HepG2 (cell line): ENCODE results near the gene DLX1. TPM values are rescaled to one million over a fixed set of nuclear protein-coding genes. Genes with fewer than 3 reads are reported as not detected.

Experiments used
- CAMTA2 ChIP-seq: sonication (generic); formaldehyde crosslinking; IDR thresholded peaks from 2 replicates; pipeline ENCODE4 v1.4.0; 2020; ENCODE audit warnings: mild to moderate bottlenecking, missing genetic modification reagents, borderline replicate concordance
- DNMT3B ChIP-seq: conservative IDR thresholded peaks from 2 replicates; pipeline ENCODE4 v1.6.1; 2016; ENCODE audit warnings: missing biosample characterization, control low read depth
- FOXA3 ChIP-seq: IDR thresholded peaks from 2 replicates; pipeline ENCODE4 v1.6.1; 2016; ENCODE audit warnings: missing genetic modification reagents, missing compliant biosample characterization
- GABPA ChIP-seq, 2 experiments: IDR thresholded peaks; 2 replicates each; pipeline ENCODE4 v1.6.1; 2011 to 2016; ENCODE audit warnings: low read depth in 2 of 2, low read length in 1 of 2, missing biosample characterization in 1 of 2, missing genetic modification characterization in 1 of 2
- MEIS1 ChIP-seq: sonication (generic); formaldehyde crosslinking; IDR thresholded peaks from 2 replicates; pipeline ENCODE4 v1.9.0; 2021; ENCODE audit warnings: mild to moderate bottlenecking, missing genetic modification reagents, moderate library complexity, borderline replicate concordance
- NCOA5 ChIP-seq: sonication (generic); formaldehyde crosslinking; IDR thresholded peaks from 2 replicates; pipeline ENCODE4 v1.4.0; 2020; ENCODE audit warnings: missing genetic modification reagents
- NFE2 ChIP-seq: sonication (generic); formaldehyde crosslinking; IDR thresholded peaks from 2 replicates; pipeline ENCODE4 v1.4.0; 2020; ENCODE audit warnings: missing genetic modification reagents
- TARDBP ChIP-seq: sonication (generic); formaldehyde crosslinking; IDR thresholded peaks from 2 replicates; pipeline ENCODE4 v1.8.0; 2022; ENCODE audit warnings: mild to moderate bottlenecking, missing genetic modification reagents
- U2AF2 ChIP-seq: fragments of 200-400 bp; formaldehyde crosslinking; IDR thresholded peaks from 2 replicates; pipeline ENCODE4 v1.6.1; 2017; ENCODE audit warnings: low read depth, mild to moderate bottlenecking, low read length
- ZNF274 ChIP-seq: sonication (generic); formaldehyde crosslinking; IDR thresholded peaks from 2 replicates; pipeline ENCODE4 v1.5.1; 2020; ENCODE audit warnings: mild to moderate bottlenecking, missing genetic modification reagents
- ZNF326 ChIP-seq: sonication (generic); formaldehyde crosslinking; IDR thresholded peaks from 2 replicates; pipeline ENCODE4 v1.4.0; 2020; ENCODE audit warnings: missing genetic modification reagents, borderline replicate concordance
- ZNF33A ChIP-seq: sonication (generic); formaldehyde crosslinking; IDR thresholded peaks from 2 replicates; pipeline ENCODE4 v1.5.1; 2020; ENCODE audit warnings: missing genetic modification reagents, mild to moderate bottlenecking, moderate library complexity, borderline replicate concordance
- ZNF451 ChIP-seq: sonication (generic); formaldehyde crosslinking; IDR thresholded peaks from 2 replicates; pipeline ENCODE4 v1.5.0; 2020; ENCODE audit warnings: mild to moderate bottlenecking, missing genetic modification reagents
- ZNF557 ChIP-seq: sonication (generic); formaldehyde crosslinking; IDR thresholded peaks from 2 replicates; pipeline ENCODE4 v1.4.0; 2020; ENCODE audit warnings: missing genetic modification reagents
- ZNF563 ChIP-seq: sonication (generic); formaldehyde crosslinking; IDR thresholded peaks from 2 replicates; pipeline ENCODE4 v1.8.0; 2022; ENCODE audit warnings: mild to moderate bottlenecking, moderate library complexity, missing genetic modification reagents
- ZNF564 ChIP-seq: sonication (generic); formaldehyde crosslinking; IDR thresholded peaks from 2 replicates; pipeline ENCODE4 v1.8.1; 2023; ENCODE audit warnings: mild to moderate bottlenecking, missing genetic modification reagents
- ZNF674 ChIP-seq: sonication (generic); formaldehyde crosslinking; IDR thresholded peaks from 2 replicates; pipeline ENCODE4 v1.5.0; 2020; ENCODE audit warnings: low read depth, mild to moderate bottlenecking, missing genetic modification reagents
- ZNF782 ChIP-seq: sonication (generic); formaldehyde crosslinking; IDR thresholded peaks from 2 replicates; pipeline ENCODE4 v1.4.0; 2020; ENCODE audit warnings: missing genetic modification reagents, mild to moderate bottlenecking, borderline replicate concordance
- ZSCAN29 ChIP-seq: sonication (generic); formaldehyde crosslinking; conservative IDR thresholded peaks from 2 replicates; pipeline ENCODE4 v1.4.0; 2020; ENCODE audit warnings: mild to moderate bottlenecking, missing genetic modification reagents
- polyA plus RNA-seq, 8 experiments: library from polyadenylated mRNA; depleted of rRNA in 3 of 8; stranded (reverse) in 7 of 8; unstranded in 1 of 8; fragments of >200 nt; fragmentation: Illumina TruSeq in 4 of 8; extraction: Trizol in 4 of 8; gene quantifications; 2 replicates each; pipeline versions ENCODE4 v1.2.1 to v1.2.3, GENCODE V29; 2011 to 2016; ENCODE audit warnings: low read depth in 4 of 8, missing spikeins in 1 of 8, mixed read lengths in 1 of 8; ENCODE audit not compliant: insufficient read depth in 1 of 8
- total RNA-seq, 5 experiments: library from RNA; depleted of rRNA; stranded (reverse); fragments of >200 nt; fragmentation: Illumina TruSeq; extraction: Trizol; gene quantifications; 2 replicates each; pipeline ENCODE4 v1.2.3, GENCODE V29; 2016; ENCODE audit warnings: low read depth in 1 of 5
- TF ChIP-seq, protein P1 (sequence below), 2 experiments: sonication (generic) in 1 of 2; formaldehyde crosslinking in 1 of 2; IDR thresholded peaks; 2 replicates each; pipeline versions ENCODE4 v1.4.0 to v1.6.1; 2018 to 2020; ENCODE audit warnings: missing genetic modification reagents in 2 of 2, borderline replicate concordance in 1 of 2, low read depth in 1 of 2, mild to moderate bottlenecking in 1 of 2, missing biosample characterization in 1 of 2
- TF ChIP-seq, protein P2 (sequence below), 2 experiments: fragments of 450-650 bp in 1 of 2; sonication (generic) in 1 of 2; formaldehyde crosslinking; IDR thresholded peaks; 2 replicates each; pipeline versions ENCODE4 v1.5.0 to v1.8.0; 2020 to 2022; ENCODE audit warnings: mild to moderate bottlenecking in 1 of 2, missing genetic modification reagents in 1 of 2
- TF ChIP-seq, protein P3 (sequence below): IDR thresholded peaks from 2 replicates; pipeline ENCODE4 v1.4.0; 2020; ENCODE audit warnings: mild to moderate bottlenecking, missing genetic modification reagents

Gene DLX1
- total and polyA plus RNA-seq, 2 of the 13 experiments (the other 11 are each of a cell fraction or from before 2014, with no cell fraction given) = 0.18 to 0.86 TPM

DNA sequence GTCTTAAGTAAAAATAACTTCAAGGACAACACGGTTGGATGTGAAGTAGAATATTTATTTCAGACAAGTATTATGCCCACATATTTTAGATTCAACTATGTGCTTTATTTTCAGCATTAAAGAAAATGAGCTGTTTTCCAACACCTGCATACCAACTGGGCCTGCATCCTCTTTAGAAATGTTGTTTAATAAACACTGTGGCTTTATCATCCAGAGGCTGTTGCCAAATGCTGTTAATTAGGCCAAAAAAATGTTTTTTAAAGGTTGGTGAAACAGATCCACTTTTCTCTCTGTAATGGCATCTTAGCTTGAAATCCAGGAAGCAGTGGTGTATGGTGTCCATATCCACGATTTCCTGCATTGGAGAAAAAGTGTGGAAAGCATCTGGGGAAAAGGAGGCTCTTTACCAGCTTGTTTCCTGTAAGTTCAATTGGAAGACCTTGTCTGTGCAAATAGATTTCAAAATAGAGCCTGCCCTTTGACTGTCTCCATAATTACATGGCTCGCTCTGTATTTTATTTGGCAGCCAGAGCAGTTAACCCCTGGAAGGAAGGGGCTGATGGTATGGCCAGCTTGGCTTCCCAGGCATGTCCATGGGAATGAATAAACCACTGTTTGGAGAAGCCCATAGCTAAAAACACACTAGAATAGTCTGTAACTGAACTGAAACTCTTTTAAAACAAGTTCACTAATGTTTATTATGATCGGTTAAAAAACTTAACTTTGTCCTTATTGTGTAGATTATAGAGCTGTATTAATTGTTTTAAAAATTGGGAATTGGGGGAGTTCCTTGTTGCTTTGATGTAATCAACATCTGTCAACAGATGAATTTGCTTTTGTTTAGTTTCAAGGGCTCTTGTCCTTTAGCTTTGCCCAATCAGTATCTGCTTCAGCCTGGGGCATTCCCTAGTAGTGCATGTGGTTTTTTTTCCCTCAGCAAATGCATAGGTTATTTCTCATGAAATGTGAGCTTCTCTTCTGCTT, 33.0 kb upstream of the DLX1 start (continued):
- TF ChIP-seq ZNF564 (CRISPR knock-in tag) (peak; percentile 62; the same call in 1 of the 2 replicates), ZNF33A (peak; percentile 41; the same call in 1 of the 2 replicates), NCOA5 (CRISPR knock-in tag) (no peak), FOXA3 (peak; percentile 92), GABPA (IDR thresholded peaks at IDR 0.05; ENCODE audit: low read depth, low read length) (no peak), GABPA (CRISPR knock-in tag; IDR thresholded peaks at IDR 0.05; ENCODE audit: low read depth) (peak; percentile 58; the same call in 1 of the 2 replicates), TARDBP (CRISPR knock-in tag) (peak; percentile 98), ZNF674 (CRISPR knock-in tag) (no peak), ZNF326 (no peak), ZNF451 (CRISPR knock-in tag) (no peak), ZNF782 (CRISPR knock-in tag) (no peak), NFE2 (CRISPR knock-in tag) (no peak), ZNF274 (CRISPR knock-in tag) (no peak), ZSCAN29 (no peak), MEIS1 (CRISPR knock-in tag) (no peak), ZNF557 (CRISPR knock-in tag) (0 out of 2 replicates have a peak, but pooled peaks have one; percentile 60), ZNF563 (CRISPR knock-in tag) (no peak), U2AF2 (no peak), CAMTA2 (CRISPR knock-in tag) (no peak), DNMT3B (CRISPR knock-in tag) (no peak)
- TF ChIP-seq, protein P1, sequence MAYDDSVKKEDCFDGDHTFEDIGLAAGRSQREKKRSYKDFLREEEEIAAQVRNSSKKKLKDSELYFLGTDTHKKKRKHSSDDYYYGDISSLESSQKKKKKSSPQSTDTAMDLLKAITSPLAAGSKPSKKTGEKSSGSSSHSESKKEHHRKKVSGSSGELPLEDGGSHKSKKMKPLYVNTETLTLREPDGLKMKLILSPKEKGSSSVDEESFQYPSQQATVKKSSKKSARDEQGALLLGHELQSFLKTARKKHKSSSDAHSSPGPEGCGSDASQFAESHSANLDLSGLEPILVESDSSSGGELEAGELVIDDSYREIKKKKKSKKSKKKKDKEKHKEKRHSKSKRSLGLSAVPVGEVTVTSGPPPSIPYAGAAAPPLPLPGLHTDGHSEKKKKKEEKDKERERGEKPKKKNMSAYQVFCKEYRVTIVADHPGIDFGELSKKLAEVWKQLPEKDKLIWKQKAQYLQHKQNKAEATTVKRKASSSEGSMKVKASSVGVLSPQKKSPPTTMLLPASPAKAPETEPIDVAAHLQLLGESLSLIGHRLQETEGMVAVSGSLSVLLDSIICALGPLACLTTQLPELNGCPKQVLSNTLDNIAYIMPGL (CRISPR knock-in tag; IDR thresholded peaks at IDR 0.05; ENCODE audit: borderline replicate concordance in 1 of 2, low read depth in 1 of 2) = no peak; a peak in 2 of 4 replicates
- TF ChIP-seq, protein P2, sequence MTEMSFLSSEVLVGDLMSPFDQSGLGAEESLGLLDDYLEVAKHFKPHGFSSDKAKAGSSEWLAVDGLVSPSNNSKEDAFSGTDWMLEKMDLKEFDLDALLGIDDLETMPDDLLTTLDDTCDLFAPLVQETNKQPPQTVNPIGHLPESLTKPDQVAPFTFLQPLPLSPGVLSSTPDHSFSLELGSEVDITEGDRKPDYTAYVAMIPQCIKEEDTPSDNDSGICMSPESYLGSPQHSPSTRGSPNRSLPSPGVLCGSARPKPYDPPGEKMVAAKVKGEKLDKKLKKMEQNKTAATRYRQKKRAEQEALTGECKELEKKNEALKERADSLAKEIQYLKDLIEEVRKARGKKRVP (CRISPR knock-in tag; IDR thresholded peaks at IDR 0.05) = peak in 1 of 2 experiments; percentile 1; a peak in 1 of 4 replicates
- TF ChIP-seq, protein P3, sequence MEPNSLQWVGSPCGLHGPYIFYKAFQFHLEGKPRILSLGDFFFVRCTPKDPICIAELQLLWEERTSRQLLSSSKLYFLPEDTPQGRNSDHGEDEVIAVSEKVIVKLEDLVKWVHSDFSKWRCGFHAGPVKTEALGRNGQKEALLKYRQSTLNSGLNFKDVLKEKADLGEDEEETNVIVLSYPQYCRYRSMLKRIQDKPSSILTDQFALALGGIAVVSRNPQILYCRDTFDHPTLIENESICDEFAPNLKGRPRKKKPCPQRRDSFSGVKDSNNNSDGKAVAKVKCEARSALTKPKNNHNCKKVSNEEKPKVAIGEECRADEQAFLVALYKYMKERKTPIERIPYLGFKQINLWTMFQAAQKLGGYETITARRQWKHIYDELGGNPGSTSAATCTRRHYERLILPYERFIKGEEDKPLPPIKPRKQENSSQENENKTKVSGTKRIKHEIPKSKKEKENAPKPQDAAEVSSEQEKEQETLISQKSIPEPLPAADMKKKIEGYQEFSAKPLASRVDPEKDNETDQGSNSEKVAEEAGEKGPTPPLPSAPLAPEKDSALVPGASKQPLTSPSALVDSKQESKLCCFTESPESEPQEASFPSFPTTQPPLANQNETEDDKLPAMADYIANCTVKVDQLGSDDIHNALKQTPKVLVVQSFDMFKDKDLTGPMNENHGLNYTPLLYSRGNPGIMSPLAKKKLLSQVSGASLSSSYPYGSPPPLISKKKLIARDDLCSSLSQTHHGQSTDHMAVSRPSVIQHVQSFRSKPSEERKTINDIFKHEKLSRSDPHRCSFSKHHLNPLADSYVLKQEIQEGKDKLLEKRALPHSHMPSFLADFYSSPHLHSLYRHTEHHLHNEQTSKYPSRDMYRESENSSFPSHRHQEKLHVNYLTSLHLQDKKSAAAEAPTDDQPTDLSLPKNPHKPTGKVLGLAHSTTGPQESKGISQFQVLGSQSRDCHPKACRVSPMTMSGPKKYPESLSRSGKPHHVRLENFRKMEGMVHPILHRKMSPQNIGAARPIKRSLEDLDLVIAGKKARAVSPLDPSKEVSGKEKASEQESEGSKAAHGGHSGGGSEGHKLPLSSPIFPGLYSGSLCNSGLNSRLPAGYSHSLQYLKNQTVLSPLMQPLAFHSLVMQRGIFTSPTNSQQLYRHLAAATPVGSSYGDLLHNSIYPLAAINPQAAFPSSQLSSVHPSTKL (CRISPR knock-in tag) = peak; percentile 99
